Endothelial cell of umbilical vein (primary cell): ENCODE results near the gene OR4M1. TPM values are rescaled to one million over a fixed set of nuclear protein-coding genes. Genes with fewer than 3 reads are reported as not detected.
"Not testable (repeated sequence)": the region's sequence is repeated elsewhere in the genome, so short reads cannot be mapped to it uniquely, and the experiment has no call there.

Source experiments
- BruUV-seq: library from RNA; stranded (reverse); fragments of 400-500 nt; replicated peaks from 2 replicates; lab custom pipeline; 2021; lab: Mats Ljungman, UMichigan
- CTCF ChIA-PET: fragments of 300-600, 350-600 bp; sonication (Branson Sonifier 250); formaldehyde crosslinking; loops from one replicate; lab custom pipeline; 2021; ENCODE audit warnings: antibody characterized with exemption, inconsistent platforms; lab: Charles Lee
- POLR2A ChIA-PET: fragments of 300-600, 350-600 bp; sonication (Branson Sonifier 250); formaldehyde crosslinking; loops from one replicate; lab custom pipeline; 2021; ENCODE audit warnings: antibody characterized with exemption, inconsistent platforms; lab: Charles Lee
- DNase-seq: peaks from one replicate; pipeline ENCODE4 v3.0.0-alpha.2; 2011; ENCODE audit warnings: low read depth, low spot score
- FAIRE-seq: peaks from 2 replicates; lab custom pipeline; 2011; peaks lifted over from hg19 to GRCh38; lab: Jason Lieb, UNC
- H2AFZ ChIP-seq: 2 replicates; pipeline ENCODE4 v1.6.0; 2012; ENCODE audit warnings: low read depth, low read length, control low read depth, inconsistent platforms
- H3K27ac ChIP-seq: 2 replicates; pipeline ENCODE4 v1.5.1; 2011; ENCODE audit warnings: low read depth, mild to moderate bottlenecking, control low read depth, low read length, moderate library complexity; ENCODE audit not compliant: insufficient read depth
- H3K27me3 ChIP-seq, 2 experiments: 2 replicates each; pipeline versions ENCODE4 v1.6.0 to v1.6.1; 2011; ENCODE audit warnings: low read length in 2 of 2, mixed read lengths in 1 of 2; ENCODE audit not compliant: control insufficient read depth in 2 of 2, insufficient read depth in 2 of 2
- H3K36me3 ChIP-seq, 2 experiments: 2 replicates in 1 of 2; 3 replicates in 1 of 2; pipeline ENCODE4 v1.5.1; 2011; ENCODE audit warnings: low read length in 2 of 2, mild to moderate bottlenecking in 1 of 2, moderate library complexity in 1 of 2; ENCODE audit not compliant: control insufficient read depth in 2 of 2, insufficient read depth in 2 of 2; ENCODE audit errors: extremely low read depth in 1 of 2
- H3K4me1 ChIP-seq: 3 replicates; pipeline ENCODE4 v1.5.1; 2011; ENCODE audit warnings: mild to moderate bottlenecking, low read length; ENCODE audit not compliant: control insufficient read depth, insufficient read depth; ENCODE audit errors: extremely low read depth
- H3K4me2 ChIP-seq: 2 replicates; pipeline ENCODE4 v1.6.1; 2011; ENCODE audit warnings: low read length, control low read depth, mixed read lengths; ENCODE audit not compliant: insufficient read depth
- H3K4me3 ChIP-seq, 3 experiments: fragments of 200-600 bp in 1 of 3; sonication (generic), shearing (Covaris generic) in 1 of 3; replicated peaks in 1 of 3; 2 replicates each; pipeline ENCODE4 v1.5.1; 2011 to 2016; ENCODE audit warnings: control low read depth in 3 of 3, low read length in 3 of 3, mild to moderate bottlenecking in 2 of 3, inconsistent platforms in 1 of 3, low read depth in 1 of 3, moderate library complexity in 1 of 3; ENCODE audit not compliant: insufficient read depth in 1 of 3
- H3K79me2 ChIP-seq: 2 replicates; pipeline ENCODE4 v1.6.0; 2012; ENCODE audit warnings: low read length, inconsistent platforms; ENCODE audit not compliant: control insufficient read depth, insufficient read depth
- H3K9ac ChIP-seq: replicated peaks from 2 replicates; pipeline ENCODE3; 2011; ENCODE audit warnings: low read length, control low read depth; ENCODE audit not compliant: insufficient read depth; ENCODE audit errors: extremely low read depth
- H3K9me1 ChIP-seq: replicated peaks from 3 replicates; pipeline ENCODE4 v1.6.0; 2011; ENCODE audit warnings: mild to moderate bottlenecking, low read length; ENCODE audit not compliant: control insufficient read depth, insufficient read depth; ENCODE audit errors: extremely low read depth
- H3K9me3 ChIP-seq: replicated peaks from 2 replicates; pipeline ENCODE4 v1.5.1; 2012; ENCODE audit warnings: low read length, inconsistent platforms; ENCODE audit not compliant: control insufficient read depth, insufficient read depth
- H4K20me1 ChIP-seq: replicated peaks from 2 replicates; pipeline ENCODE3; 2011; ENCODE audit warnings: mild to moderate bottlenecking, low read length; ENCODE audit not compliant: control insufficient read depth, insufficient read depth; ENCODE audit errors: extremely low read depth
- FOS ChIP-seq: IDR thresholded peaks from 2 replicates; pipeline ENCODE4 v1.6.1; 2011; ENCODE audit warnings: mild to moderate bottlenecking, low read length, moderate library complexity, borderline replicate concordance; ENCODE audit not compliant: insufficient read depth
- GATA2 ChIP-seq: IDR thresholded peaks from 2 replicates; pipeline ENCODE4 v1.7.0; 2011; ENCODE audit warnings: low read depth, mild to moderate bottlenecking, moderate library complexity, mixed read lengths, low read length; ENCODE audit not compliant: insufficient read length, insufficient read depth
- MYC ChIP-seq: IDR thresholded peaks from one replicate; pipeline ENCODE4 v1.6.1; 2011; ENCODE audit warnings: mild to moderate bottlenecking, low read depth, low read length
- POLR2A ChIP-seq: IDR thresholded peaks from 2 replicates; pipeline ENCODE4 v1.6.1; 2012; ENCODE audit warnings: low read depth, mild to moderate bottlenecking, control low read depth, low read length
- POLR2AphosphoS5 ChIP-seq: IDR thresholded peaks from 2 replicates; pipeline ENCODE4 v1.6.1; 2012; ENCODE audit warnings: low read depth, mild to moderate bottlenecking, control low read depth, low read length, moderate library complexity; ENCODE audit not compliant: insufficient read depth
- dilution Hi-C: fragments of 300-500 bp; cut with MboI; formaldehyde crosslinking; loops from one replicate; pipeline ENCODE4 v1.15.0; 2019; ENCODE audit warnings: low sequenced_read_pairs; ENCODE audit not compliant: extremely low pct_ligation_motif_present
- intact Hi-C: fragments of 100-400 bp; cut with micrococcal nuclease; formaldehyde crosslinking; loops from one replicate; pipeline ENCODE4 v1.10.0; 2022
- polyA plus RNA-seq, 4 experiments: library from polyadenylated mRNA; depleted of rRNA in 3 of 4; stranded (reverse) in 3 of 4; unstranded in 1 of 4; fragments of >200 nt; gene quantifications; 2 replicates each; pipeline versions ENCODE4 v1.2.1 to v1.2.3, GENCODE V29; 2011 to 2012; ENCODE audit warnings: missing spikeins in 1 of 4
- total RNA-seq: library from RNA; stranded (reverse); gene quantifications from 2 replicates; pipeline ENCODE4 v1.2.3, GENCODE V29; 2021
- TF ChIP-seq, protein P1 (sequence below), 2 donors: IDR thresholded peaks; 1 replicate in 1 of 2; 2 replicates in 1 of 2; pipeline ENCODE4 v1.5.1; 2011; ENCODE audit warnings: low read length in 2 of 2, mild to moderate bottlenecking in 2 of 2, moderate library complexity in 2 of 2, control low read depth in 1 of 2, inconsistent platforms in 1 of 2, low read depth in 1 of 2; ENCODE audit not compliant: insufficient read depth in 1 of 2; ENCODE audit errors: extremely low read depth in 1 of 2
- TF ChIP-seq, protein P2 (sequence below): IDR thresholded peaks from 2 replicates; pipeline ENCODE4 v1.6.1; 2011; ENCODE audit not compliant: insufficient read depth, insufficient read length

Gene OR4M1
- total and polyA plus RNA-seq, 2 donors (not counting 3 experiments of a cell fraction or from before 2014, with no cell fraction given): not detected

DNA sequence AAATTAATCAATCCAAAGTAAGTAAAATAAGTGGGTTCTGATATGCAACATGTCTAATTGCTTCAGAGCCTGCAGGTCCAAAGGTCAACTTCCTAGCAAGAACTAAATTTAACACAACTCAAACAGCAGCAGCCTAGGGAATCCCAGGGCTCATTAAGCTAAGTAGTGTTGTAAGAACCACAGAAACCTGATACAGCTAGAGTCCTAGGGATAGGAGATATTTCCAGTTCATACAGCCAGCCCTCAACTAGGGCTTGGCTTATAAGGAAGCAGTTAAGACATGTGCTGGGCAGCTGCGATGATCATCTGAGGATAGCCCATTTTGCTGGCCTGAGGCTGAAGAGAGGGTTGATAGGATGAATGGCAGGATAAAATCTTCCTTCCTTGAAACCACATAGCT is 30.0 kb upstream of the OR4M1 start, which contains the start of gene OR4Q3:
Gene OR4Q3 (plus strand): TSS at position 316 of the 400 bp plus-strand sequence.
- ChIA-PET POLR2A (no interaction called here), CTCF (no interaction called here)
- Histone ChIP-seq H2AFZ (no peak within 1 kb of the TSS), H3K4me3 (no peak within 1 kb of the TSS), H3K36me3 (no peaks in the 10 kb centered on the region), H3K4me2 (no peak within 1 kb of the TSS), H3K27me3 (no peaks in the 10 kb centered on the region), H3K4me1 (no peaks in the 10 kb centered on the region), H4K20me1 (no peaks in the 10 kb centered on the region), H3K27ac (no peak within 1 kb of the TSS), H3K9me1 (no peaks in the 10 kb centered on the region), H3K9ac (no peak within 1 kb of the TSS), H3K79me2 (no peaks in the 10 kb centered on the region), H3K9me3 (no peaks in the 10 kb centered on the region)
- intact Hi-C loops: no loop called here
- TF ChIP-seq, protein P1, sequence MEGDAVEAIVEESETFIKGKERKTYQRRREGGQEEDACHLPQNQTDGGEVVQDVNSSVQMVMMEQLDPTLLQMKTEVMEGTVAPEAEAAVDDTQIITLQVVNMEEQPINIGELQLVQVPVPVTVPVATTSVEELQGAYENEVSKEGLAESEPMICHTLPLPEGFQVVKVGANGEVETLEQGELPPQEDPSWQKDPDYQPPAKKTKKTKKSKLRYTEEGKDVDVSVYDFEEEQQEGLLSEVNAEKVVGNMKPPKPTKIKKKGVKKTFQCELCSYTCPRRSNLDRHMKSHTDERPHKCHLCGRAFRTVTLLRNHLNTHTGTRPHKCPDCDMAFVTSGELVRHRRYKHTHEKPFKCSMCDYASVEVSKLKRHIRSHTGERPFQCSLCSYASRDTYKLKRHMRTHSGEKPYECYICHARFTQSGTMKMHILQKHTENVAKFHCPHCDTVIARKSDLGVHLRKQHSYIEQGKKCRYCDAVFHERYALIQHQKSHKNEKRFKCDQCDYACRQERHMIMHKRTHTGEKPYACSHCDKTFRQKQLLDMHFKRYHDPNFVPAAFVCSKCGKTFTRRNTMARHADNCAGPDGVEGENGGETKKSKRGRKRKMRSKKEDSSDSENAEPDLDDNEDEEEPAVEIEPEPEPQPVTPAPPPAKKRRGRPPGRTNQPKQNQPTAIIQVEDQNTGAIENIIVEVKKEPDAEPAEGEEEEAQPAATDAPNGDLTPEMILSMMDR (IDR thresholded peaks at IDR 0.05; ENCODE audit: extremely low read depth in 1 of 2, insufficient read depth in 1 of 2, low read depth in 1 of 2, low read length in 2 of 2): no peak
- TF ChIP-seq POLR2A (no peak), MYC (no peak), GATA2 (no peak), POLR2AphosphoS5 (no peak), FOS (no peak)
- TF ChIP-seq, protein P2, sequence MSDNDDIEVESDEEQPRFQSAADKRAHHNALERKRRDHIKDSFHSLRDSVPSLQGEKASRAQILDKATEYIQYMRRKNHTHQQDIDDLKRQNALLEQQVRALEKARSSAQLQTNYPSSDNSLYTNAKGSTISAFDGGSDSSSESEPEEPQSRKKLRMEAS: no peak
- DNase-seq (no peak), FAIRE-seq (no peak)
- dilution Hi-C loops: no loop called here
- no TSS peak for BruUV-seq

DNA sequence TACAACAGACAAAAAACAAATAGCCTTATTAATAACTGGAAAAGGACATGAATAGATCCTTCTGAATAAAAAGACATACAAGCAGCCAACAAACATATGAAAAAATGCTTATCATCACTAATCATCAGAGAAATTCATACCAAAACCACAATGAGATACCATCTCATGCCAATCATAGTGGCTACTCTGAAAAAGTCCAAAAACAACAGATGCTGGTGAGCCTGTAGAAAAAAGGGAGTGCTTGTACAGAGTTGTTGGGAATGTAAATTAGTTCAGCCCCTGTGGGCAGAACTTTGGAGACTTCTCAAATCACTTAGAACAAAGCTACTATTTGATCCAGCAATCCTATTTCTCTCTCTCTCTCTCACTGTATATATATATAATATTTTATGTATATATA is 21.0 kb upstream of the OR4M1 start:
- H3K36me3 ChIP-seq, H4K20me1 ChIP-seq, H3K79me2 ChIP-seq, H3K4me1 ChIP-seq, BruUV-seq, H3K9me1 ChIP-seq, FAIRE-seq, H3K9ac ChIP-seq, H3K27me3 ChIP-seq, H3K9me3 ChIP-seq, dilution Hi-C loops, H3K4me2 ChIP-seq, CTCF ChIA-PET, intact Hi-C loops, H3K27ac ChIP-seq, H2AFZ ChIP-seq, DNase-seq, POLR2A ChIA-PET, H3K4me3 ChIP-seq: not testable (repeated sequence)
